HepG2 (cell line): Measurements from ENCODE around the gene ETF1. TPM values are rescaled to one million over a fixed set of nuclear protein-coding genes. Genes with fewer than 3 reads are reported as not detected.

ENCODE experiments used
- ASH2L ChIP-seq: fragments of 300-600, 200-600 bp; sonication (generic); IDR thresholded peaks from 2 replicates; pipeline ENCODE4 v1.7.0; 2017; ENCODE audit warnings: low read depth, mild to moderate bottlenecking, moderate library complexity, mixed read lengths, low read length; ENCODE audit not compliant: insufficient read length
- DDIT3 ChIP-seq: sonication (generic); formaldehyde crosslinking; IDR thresholded peaks from 2 replicates; pipeline ENCODE4 v1.4.0; 2020; ENCODE audit warnings: mild to moderate bottlenecking, missing genetic modification reagents
- E2F1 ChIP-seq: sonication (generic); formaldehyde crosslinking; IDR thresholded peaks from 2 replicates; pipeline ENCODE4 v1.5.0; 2020; ENCODE audit warnings: missing genetic modification reagents
- ERF ChIP-seq: IDR thresholded peaks from 2 replicates; pipeline ENCODE4 v1.6.1; 2018; ENCODE audit warnings: missing biosample characterization, missing genetic modification reagents
- GABPB1 ChIP-seq: IDR thresholded peaks from 2 replicates; pipeline ENCODE4 v1.6.1; 2016; ENCODE audit warnings: mild to moderate bottlenecking, missing genetic modification reagents, moderate library complexity, missing compliant biosample characterization
- GZF1 ChIP-seq: sonication (generic); formaldehyde crosslinking; IDR thresholded peaks from 2 replicates; pipeline ENCODE4 v1.5.1; 2020; ENCODE audit warnings: mild to moderate bottlenecking, missing genetic modification reagents
- LCORL ChIP-seq, 2 experiments: fragments of 450-650 bp in 1 of 2; sonication (generic) in 1 of 2; formaldehyde crosslinking in 1 of 2; IDR thresholded peaks; 2 replicates each; pipeline versions ENCODE4 v1.5.0 to v1.6.1; 2017 to 2020; ENCODE audit warnings: antibody characterized with exemption in 1 of 2, missing genetic modification reagents in 1 of 2
- NCOR1 ChIP-seq: fragments of 200-600 bp; sonication (generic); IDR thresholded peaks from 2 replicates; pipeline ENCODE4 v1.7.0; 2017; ENCODE audit warnings: antibody characterized with exemption, low read length, borderline replicate concordance
- PRDM4 ChIP-seq: sonication (generic); formaldehyde crosslinking; IDR thresholded peaks from 2 replicates; pipeline ENCODE4 v1.9.0; 2021; ENCODE audit warnings: missing genetic modification reagents, borderline replicate concordance
- ZFP62 ChIP-seq: sonication (generic); formaldehyde crosslinking; IDR thresholded peaks from 2 replicates; pipeline ENCODE4 v1.4.0; 2020; ENCODE audit warnings: missing genetic modification reagents
- ZNF207 ChIP-seq: fragments of 450-650 bp; IDR thresholded peaks from 2 replicates; pipeline ENCODE4 v1.6.1; 2016; ENCODE audit warnings: antibody characterized with exemption, borderline replicate concordance
- ZNF280B ChIP-seq: sonication (generic); formaldehyde crosslinking; IDR thresholded peaks from 2 replicates; pipeline ENCODE4 v1.5.0; 2020; ENCODE audit warnings: missing genetic modification reagents, mild to moderate bottlenecking, borderline replicate concordance
- ZNF607 ChIP-seq: sonication (generic); formaldehyde crosslinking; IDR thresholded peaks from 2 replicates; pipeline ENCODE4 v1.5.1; 2020; ENCODE audit warnings: missing genetic modification reagents, mild to moderate bottlenecking, borderline replicate concordance
- ZNF792 ChIP-seq: IDR thresholded peaks from 2 replicates; pipeline ENCODE4 v1.6.1; 2016
- polyA plus RNA-seq, 8 experiments: library from polyadenylated mRNA; depleted of rRNA in 3 of 8; stranded (reverse) in 7 of 8; unstranded in 1 of 8; fragments of >200 nt; fragmentation: Illumina TruSeq in 4 of 8; extraction: Trizol in 4 of 8; gene quantifications; 2 replicates each; pipeline versions ENCODE4 v1.2.1 to v1.2.3, GENCODE V29; 2011 to 2016; ENCODE audit warnings: low read depth in 4 of 8, missing spikeins in 1 of 8, mixed read lengths in 1 of 8; ENCODE audit not compliant: insufficient read depth in 1 of 8
- total RNA-seq, 5 experiments: library from RNA; depleted of rRNA; stranded (reverse); fragments of >200 nt; fragmentation: Illumina TruSeq; extraction: Trizol; gene quantifications; 2 replicates each; pipeline ENCODE4 v1.2.3, GENCODE V29; 2016; ENCODE audit warnings: low read depth in 1 of 5
- TF ChIP-seq, protein P1 (sequence below): fragments of 450-650 bp; IDR thresholded peaks from 2 replicates; pipeline ENCODE4 v1.6.1; 2017; ENCODE audit warnings: mild to moderate bottlenecking
- TF ChIP-seq, protein P2 (sequence below): sonication (generic); formaldehyde crosslinking; IDR thresholded peaks from 2 replicates; pipeline ENCODE4 v1.5.0; 2020; ENCODE audit warnings: missing genetic modification reagents

The ETF1 gene
- total and polyA plus RNA-seq, 2 of the 13 experiments (the other 11 are each of a cell fraction or from before 2014, with no cell fraction given) = 52.1 to 184 TPM

DNA sequence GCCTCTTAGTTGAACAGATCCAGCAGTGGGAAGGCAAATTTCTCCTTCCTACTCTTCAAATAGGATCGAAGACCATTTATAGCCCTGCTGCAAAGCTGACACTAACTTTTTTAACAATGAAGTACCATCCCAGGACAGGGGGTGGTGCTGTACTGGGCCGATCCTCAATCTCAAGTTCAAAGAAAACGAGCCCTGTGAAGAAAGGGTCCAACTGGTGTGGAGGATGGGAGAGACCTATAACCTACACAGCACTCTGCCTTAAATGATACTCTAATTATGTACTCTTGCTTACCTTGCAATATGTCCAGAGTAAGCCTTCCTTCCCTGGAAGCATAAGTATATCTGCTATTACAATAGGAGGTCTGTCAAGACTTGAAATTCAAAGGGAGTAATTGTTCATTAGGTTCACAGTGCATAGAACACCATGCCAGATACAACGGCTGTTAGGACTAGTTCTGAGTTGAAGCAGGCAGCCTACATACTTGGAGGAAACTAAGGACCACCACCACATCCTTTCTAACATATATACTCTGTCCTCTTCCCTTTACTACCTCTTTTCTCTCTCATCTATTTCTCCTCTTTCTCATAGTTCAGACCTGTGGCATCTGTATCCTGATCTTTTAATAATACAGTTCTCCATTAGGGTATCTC lies 6.2 kb downstream of the ETF1 start (continued):
- TF ChIP-seq DDIT3 (CRISPR knock-in tag) (no peak), NCOR1 (no peak), ZNF280B (CRISPR knock-in tag) (no peak), ZNF207 (no peak), LCORL (IDR thresholded peaks at IDR 0.05) (no peak), LCORL (CRISPR knock-in tag; IDR thresholded peaks at IDR 0.05) (no peak), ZNF792 (CRISPR knock-in tag) (no peak), PRDM4 (CRISPR knock-in tag) (no peak), ERF (CRISPR knock-in tag) (0 out of 2 replicates have a peak, but pooled peaks have one; percentile 31), E2F1 (CRISPR knock-in tag) (no peak), GABPB1 (CRISPR knock-in tag) (no peak), GZF1 (no peak), ZFP62 (no peak), ASH2L (peak; percentile 31), ZNF607 (no peak)
- TF ChIP-seq, protein P1, sequence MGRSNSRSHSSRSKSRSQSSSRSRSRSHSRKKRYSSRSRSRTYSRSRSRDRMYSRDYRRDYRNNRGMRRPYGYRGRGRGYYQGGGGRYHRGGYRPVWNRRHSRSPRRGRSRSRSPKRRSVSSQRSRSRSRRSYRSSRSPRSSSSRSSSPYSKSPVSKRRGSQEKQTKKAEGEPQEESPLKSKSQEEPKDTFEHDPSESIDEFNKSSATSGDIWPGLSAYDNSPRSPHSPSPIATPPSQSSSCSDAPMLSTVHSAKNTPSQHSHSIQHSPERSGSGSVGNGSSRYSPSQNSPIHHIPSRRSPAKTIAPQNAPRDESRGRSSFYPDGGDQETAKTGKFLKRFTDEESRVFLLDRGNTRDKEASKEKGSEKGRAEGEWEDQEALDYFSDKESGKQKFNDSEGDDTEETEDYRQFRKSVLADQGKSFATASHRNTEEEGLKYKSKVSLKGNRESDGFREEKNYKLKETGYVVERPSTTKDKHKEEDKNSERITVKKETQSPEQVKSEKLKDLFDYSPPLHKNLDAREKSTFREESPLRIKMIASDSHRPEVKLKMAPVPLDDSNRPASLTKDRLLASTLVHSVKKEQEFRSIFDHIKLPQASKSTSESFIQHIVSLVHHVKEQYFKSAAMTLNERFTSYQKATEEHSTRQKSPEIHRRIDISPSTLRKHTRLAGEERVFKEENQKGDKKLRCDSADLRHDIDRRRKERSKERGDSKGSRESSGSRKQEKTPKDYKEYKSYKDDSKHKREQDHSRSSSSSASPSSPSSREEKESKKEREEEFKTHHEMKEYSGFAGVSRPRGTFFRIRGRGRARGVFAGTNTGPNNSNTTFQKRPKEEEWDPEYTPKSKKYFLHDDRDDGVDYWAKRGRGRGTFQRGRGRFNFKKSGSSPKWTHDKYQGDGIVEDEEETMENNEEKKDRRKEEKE = no peak
- TF ChIP-seq, protein P2, sequence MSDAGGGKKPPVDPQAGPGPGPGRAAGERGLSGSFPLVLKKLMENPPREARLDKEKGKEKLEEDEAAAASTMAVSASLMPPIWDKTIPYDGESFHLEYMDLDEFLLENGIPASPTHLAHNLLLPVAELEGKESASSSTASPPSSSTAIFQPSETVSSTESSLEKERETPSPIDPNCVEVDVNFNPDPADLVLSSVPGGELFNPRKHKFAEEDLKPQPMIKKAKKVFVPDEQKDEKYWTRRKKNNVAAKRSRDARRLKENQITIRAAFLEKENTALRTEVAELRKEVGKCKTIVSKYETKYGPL = no peak
